Osteoblast (primary cell): ENCODE data around the gene RIN3. TPM values are rescaled to one million over a fixed set of nuclear protein-coding genes. Genes with fewer than 3 reads are reported as not detected.

ENCODE experiments used
- DNase-seq: peaks from one replicate; pipeline ENCODE4 v3.0.0; 2011; ENCODE audit warnings: low spot score, mixed read lengths; ENCODE audit not compliant: insufficient read length; ENCODE audit errors: missing footprints
- H2AFZ ChIP-seq: 2 replicates; pipeline ENCODE4 v1.6.0; 2011; ENCODE audit warnings: mild to moderate bottlenecking, low read length
- H3K27ac ChIP-seq: 2 replicates; pipeline ENCODE4 v1.5.1; 2011; ENCODE audit warnings: mild to moderate bottlenecking, low read depth, low read length, moderate library complexity
- H3K27me3 ChIP-seq: 2 replicates; pipeline ENCODE4 v1.6.0; 2012; ENCODE audit warnings: mild to moderate bottlenecking, control low read depth, inconsistent platforms, low read length, moderate library complexity; ENCODE audit not compliant: insufficient read depth
- H3K36me3 ChIP-seq: 2 replicates; pipeline ENCODE4 v1.5.1; 2011; ENCODE audit warnings: mild to moderate bottlenecking, low read length, control low read depth, moderate library complexity; ENCODE audit not compliant: insufficient read depth
- H3K4me1 ChIP-seq: 2 replicates; pipeline ENCODE4 v1.5.1; 2011; ENCODE audit warnings: mild to moderate bottlenecking, low read length, control low read depth, moderate library complexity; ENCODE audit not compliant: insufficient read depth
- H3K4me2 ChIP-seq: 2 replicates; pipeline ENCODE4 v1.6.0; 2011; ENCODE audit warnings: mild to moderate bottlenecking, low read length; ENCODE audit not compliant: insufficient read depth
- H3K4me3 ChIP-seq: fragments of 200-600 bp; sonication (generic); 3 replicates; pipeline ENCODE4 v1.5.1; 2012; ENCODE audit warnings: mild to moderate bottlenecking, low read length, inconsistent platforms; ENCODE audit not compliant: insufficient read depth
- H3K79me2 ChIP-seq: 2 replicates; pipeline ENCODE4 v1.6.0; 2012; ENCODE audit warnings: mild to moderate bottlenecking, low read length, control low read depth, inconsistent platforms; ENCODE audit not compliant: insufficient read depth
- H3K9me3 ChIP-seq: 2 replicates; pipeline ENCODE4 v1.5.1; 2011; ENCODE audit warnings: low read depth, low read length, control low read depth
- H4K20me1 ChIP-seq: 2 replicates; pipeline ENCODE4 v1.6.0; 2012; ENCODE audit warnings: mild to moderate bottlenecking, low read length, control low read depth; ENCODE audit not compliant: insufficient read depth
- CTCF ChIP-seq: IDR thresholded peaks from 2 replicates; pipeline ENCODE4 v1.5.1; 2011; ENCODE audit warnings: mild to moderate bottlenecking, low read depth, low read length, moderate library complexity; ENCODE audit errors: extremely low read depth
- total RNA-seq: library from RNA; depleted of rRNA; stranded (reverse); fragments of >200 nt; gene quantifications from 2 replicates; pipeline ENCODE4 v1.2.3, GENCODE V29; 2012

Gene RIN3
- total RNA-seq, 1 donor = 7.6 TPM

GRCh38 chr14:92719890-92720323 lies 206.3 kb downstream of the RIN3 start:
- DNase-seq = peak; percentile 89
- Histone ChIP-seq H3K4me3 (no peak overlapping the region), H3K9me3 (no peaks in the 10 kb centered on the region), H4K20me1 (no peaks in the 10 kb centered on the region), H3K27ac (peak overlapping the region; percentile 75), H3K36me3 (no peaks in the 10 kb centered on the region), H3K79me2 (no peaks in the 10 kb centered on the region), H3K27me3 (no peaks in the 10 kb centered on the region), H2AFZ (no peak overlapping the region), H3K4me1 (peaks cover 27% of the 10 kb centered on the region), H3K4me2 (peak overlapping the region; percentile 24)
- no peak for TF ChIP-seq CTCF

GRCh38 chr14:92724516-92725340 lies 211.1 kb downstream of the RIN3 start:
- Histone ChIP-seq H3K27me3 (no peaks in the 10 kb centered on the region), H3K79me2 (no peaks in the 10 kb centered on the region), H3K36me3 (no peaks in the 10 kb centered on the region), H3K4me1 (peaks cover 16% of the 10 kb centered on the region), H3K27ac (no peak overlapping the region), H4K20me1 (peaks cover 6% of the 10 kb centered on the region), H3K9me3 (no peaks in the 10 kb centered on the region), H2AFZ (no peak overlapping the region), H3K4me3 (no peak overlapping the region), H3K4me2 (no peak overlapping the region)
- no peak for TF ChIP-seq CTCF
- no peak for DNase-seq

GRCh38 chr14:92726135-92726932 lies 212.8 kb downstream of the RIN3 start:
- Histone ChIP-seq H3K36me3 (no peaks in the 10 kb centered on the region), H3K4me3 (no peak overlapping the region), H3K4me2 (no peak overlapping the region), H3K79me2 (no peaks in the 10 kb centered on the region), H4K20me1 (peaks cover 6% of the 10 kb centered on the region), H3K9me3 (no peaks in the 10 kb centered on the region), H2AFZ (no peak overlapping the region), H3K27ac (no peak overlapping the region), H3K27me3 (peaks cover 2% of the 10 kb centered on the region), H3K4me1 (peaks cover 15% of the 10 kb centered on the region)
- no peak for TF ChIP-seq CTCF
- peak; percentile 96 for DNase-seq

- Histone ChIP-seq H3K9me3 (no peaks in the 10 kb centered on the region), H3K4me3 (no peak overlapping the region), H2AFZ (no peak overlapping the region), H3K36me3 (no peaks in the 10 kb centered on the region), H4K20me1 (peaks cover 6% of the 10 kb centered on the region), H3K27ac (no peak overlapping the region), H3K4me1 (peaks cover 15% of the 10 kb centered on the region), H3K4me2 (no peak overlapping the region), H3K27me3 (peaks cover 5% of the 10 kb centered on the region), H3K79me2 (no peaks in the 10 kb centered on the region)
- TF ChIP-seq CTCF = no peak
- DNase-seq = no peak
Observed at GRCh38 chr14:92726933-92727262, 213.3 kb downstream of the RIN3 start.
